Measurements from ENCODE around the gene CENPW.

DNA sequence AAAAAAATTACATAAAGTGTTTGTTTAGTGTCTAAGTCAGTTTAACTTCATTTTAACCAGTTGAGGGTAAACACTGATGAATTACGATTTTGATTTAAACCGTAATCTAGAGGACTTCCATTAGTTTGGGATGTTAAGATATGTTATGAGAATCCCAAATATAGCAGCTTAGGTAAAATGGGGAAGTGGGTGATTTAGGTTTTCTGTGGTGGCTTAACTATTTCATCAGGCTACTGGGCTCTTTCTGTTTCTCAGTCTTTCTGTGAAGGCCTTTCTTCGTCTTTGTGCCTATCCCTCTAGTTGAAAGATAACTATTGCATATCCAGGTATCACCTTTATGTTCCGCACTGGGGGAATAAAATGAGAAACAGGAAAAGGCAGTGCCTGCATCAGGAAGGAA lies 27.9 kb downstream of the CENPW start:
- TF ChIP-seq, protein P1, sequence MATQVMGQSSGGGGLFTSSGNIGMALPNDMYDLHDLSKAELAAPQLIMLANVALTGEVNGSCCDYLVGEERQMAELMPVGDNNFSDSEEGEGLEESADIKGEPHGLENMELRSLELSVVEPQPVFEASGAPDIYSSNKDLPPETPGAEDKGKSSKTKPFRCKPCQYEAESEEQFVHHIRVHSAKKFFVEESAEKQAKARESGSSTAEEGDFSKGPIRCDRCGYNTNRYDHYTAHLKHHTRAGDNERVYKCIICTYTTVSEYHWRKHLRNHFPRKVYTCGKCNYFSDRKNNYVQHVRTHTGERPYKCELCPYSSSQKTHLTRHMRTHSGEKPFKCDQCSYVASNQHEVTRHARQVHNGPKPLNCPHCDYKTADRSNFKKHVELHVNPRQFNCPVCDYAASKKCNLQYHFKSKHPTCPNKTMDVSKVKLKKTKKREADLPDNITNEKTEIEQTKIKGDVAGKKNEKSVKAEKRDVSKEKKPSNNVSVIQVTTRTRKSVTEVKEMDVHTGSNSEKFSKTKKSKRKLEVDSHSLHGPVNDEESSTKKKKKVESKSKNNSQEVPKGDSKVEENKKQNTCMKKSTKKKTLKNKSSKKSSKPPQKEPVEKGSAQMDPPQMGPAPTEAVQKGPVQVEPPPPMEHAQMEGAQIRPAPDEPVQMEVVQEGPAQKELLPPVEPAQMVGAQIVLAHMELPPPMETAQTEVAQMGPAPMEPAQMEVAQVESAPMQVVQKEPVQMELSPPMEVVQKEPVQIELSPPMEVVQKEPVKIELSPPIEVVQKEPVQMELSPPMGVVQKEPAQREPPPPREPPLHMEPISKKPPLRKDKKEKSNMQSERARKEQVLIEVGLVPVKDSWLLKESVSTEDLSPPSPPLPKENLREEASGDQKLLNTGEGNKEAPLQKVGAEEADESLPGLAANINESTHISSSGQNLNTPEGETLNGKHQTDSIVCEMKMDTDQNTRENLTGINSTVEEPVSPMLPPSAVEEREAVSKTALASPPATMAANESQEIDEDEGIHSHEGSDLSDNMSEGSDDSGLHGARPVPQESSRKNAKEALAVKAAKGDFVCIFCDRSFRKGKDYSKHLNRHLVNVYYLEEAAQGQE (IDR thresholded peaks at IDR 0.05; ENCODE audit: insufficient read depth in 1 of 2, low read depth in 2 of 2, low read length in 2 of 2): no peak
- TF ChIP-seq TAF1 (IDR thresholded peaks at IDR 0.05; ENCODE audit: borderline replicate concordance, insufficient read depth, low read length): no peak
- TF ChIP-seq POLR2AphosphoS5 (IDR thresholded peaks at IDR 0.05; ENCODE audit: low read depth, low read length): no peak
